ENCODE results near the gene SLC41A2. TPM values are rescaled to one million over a fixed set of nuclear protein-coding genes. Genes with fewer than 3 reads are reported as not detected.
A peak's percentile ranks its signal among the peaks of the same experiment; 100 is the strongest.

Gene SLC41A2
- total and polyA plus RNA-seq, 10 of the 15 experiments (the other 5 are each of a cell fraction or from before 2014, with no cell fraction given), result 3.5 to 19.0 (median 11.3) TPM

GRCh38 chr12:104986022-104986941 lies 28.2 kb upstream of the SLC41A2 start, which contains the start of gene NOPCHAP1 (continued):
- TF ChIP-seq SKIL (IDR thresholded peaks at IDR 0.05; ENCODE audit: low read depth, poor library complexity, severe bottlenecking) (no peak), CBFB (IDR thresholded peaks at IDR 0.05; ENCODE audit: low read depth) (0 out of 2 replicates have a peak, but pooled peaks have one; percentile 29), ZSCAN29 (IDR thresholded peaks at IDR 0.05) (no peak), FOXM1 (IDR thresholded peaks at IDR 0.05; ENCODE audit: low read depth, low read length) (no peak), YBX1 (IDR thresholded peaks at IDR 0.05) (no peak), BHLHE40 (IDR thresholded peaks at IDR 0.05; ENCODE audit: borderline replicate concordance in 1 of 2, low read depth in 2 of 2, low read length in 1 of 2) (peak; percentile 86 to 97), STAT3 (IDR thresholded peaks at IDR 0.05; ENCODE audit: low read depth, low read length) (no peak), JUND (IDR thresholded peaks at IDR 0.05; ENCODE audit: low read depth, low read length) (no peak), MTA2 (IDR thresholded peaks at IDR 0.05; ENCODE audit: low read depth) (peak; percentile 27; the same call in 1 of the 2 replicates), MEF2B (IDR thresholded peaks at IDR 0.05; ENCODE audit: partially characterized antibody, poor library complexity, severe bottlenecking) (peak; percentile 56), HDGF (IDR thresholded peaks at IDR 0.05) (peak; percentile 73; the same call in 1 of the 2 replicates), RCOR1 (conservative IDR thresholded peaks at IDR 0.05; ENCODE audit: low read depth, low read length) (no peak), CEBPB (IDR thresholded peaks at IDR 0.05; ENCODE audit: borderline replicate concordance in 1 of 2, low read depth in 2 of 2, low read length in 2 of 2) (no peak), FOXK2 (IDR thresholded peaks at IDR 0.05) (no peak), SMAD1 (IDR thresholded peaks at IDR 0.05; ENCODE audit: low read depth, partially characterized antibody) (no peak), ZNF384 (IDR thresholded peaks at IDR 0.05; ENCODE audit: borderline replicate concordance, low read depth, low read length) (no peak), PAX8 (IDR thresholded peaks at IDR 0.05) (no peak), CHD4 (IDR thresholded peaks at IDR 0.05) (no peak), EP300 (IDR thresholded peaks at IDR 0.05; ENCODE audit: borderline replicate concordance in 1 of 2, control insufficient read depth in 1 of 2, low read depth in 2 of 2, low read length in 2 of 2) (no peak), NBN (IDR thresholded peaks at IDR 0.05) (0 out of 2 replicates have a peak, but pooled peaks have one; percentile 44)
- TF ChIP-seq, protein P1, sequence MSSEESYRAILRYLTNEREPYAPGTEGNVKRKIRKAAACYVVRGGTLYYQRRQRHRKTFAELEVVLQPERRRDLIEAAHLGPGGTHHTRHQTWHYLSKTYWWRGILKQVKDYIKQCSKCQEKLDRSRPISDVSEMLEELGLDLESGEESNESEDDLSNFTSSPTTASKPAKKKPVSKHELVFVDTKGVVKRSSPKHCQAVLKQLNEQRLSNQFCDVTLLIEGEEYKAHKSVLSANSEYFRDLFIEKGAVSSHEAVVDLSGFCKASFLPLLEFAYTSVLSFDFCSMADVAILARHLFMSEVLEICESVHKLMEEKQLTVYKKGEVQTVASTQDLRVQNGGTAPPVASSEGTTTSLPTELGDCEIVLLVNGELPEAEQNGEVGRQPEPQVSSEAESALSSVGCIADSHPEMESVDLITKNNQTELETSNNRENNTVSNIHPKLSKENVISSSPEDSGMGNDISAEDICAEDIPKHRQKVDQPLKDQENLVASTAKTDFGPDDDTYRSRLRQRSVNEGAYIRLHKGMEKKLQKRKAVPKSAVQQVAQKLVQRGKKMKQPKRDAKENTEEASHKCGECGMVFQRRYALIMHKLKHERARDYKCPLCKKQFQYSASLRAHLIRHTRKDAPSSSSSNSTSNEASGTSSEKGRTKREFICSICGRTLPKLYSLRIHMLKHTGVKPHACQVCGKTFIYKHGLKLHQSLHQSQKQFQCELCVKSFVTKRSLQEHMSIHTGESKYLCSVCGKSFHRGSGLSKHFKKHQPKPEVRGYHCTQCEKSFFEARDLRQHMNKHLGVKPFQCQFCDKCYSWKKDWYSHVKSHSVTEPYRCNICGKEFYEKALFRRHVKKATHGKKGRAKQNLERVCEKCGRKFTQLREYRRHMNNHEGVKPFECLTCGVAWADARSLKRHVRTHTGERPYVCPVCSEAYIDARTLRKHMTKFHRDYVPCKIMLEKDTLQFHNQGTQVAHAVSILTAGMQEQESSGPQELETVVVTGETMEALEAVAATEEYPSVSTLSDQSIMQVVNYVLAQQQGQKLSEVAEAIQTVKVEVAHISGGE (CRISPR knock-in tag; IDR thresholded peaks at IDR 0.05), result no peak

Measured in GM12878 (cell line).